ENCODE results near the gene ROR1. TPM values are rescaled to one million over a fixed set of nuclear protein-coding genes. Genes with fewer than 3 reads are reported as not detected.
"Not testable (repeated sequence)": the region's sequence is repeated elsewhere in the genome, so short reads cannot be mapped to it uniquely, and the experiment has no call there.

Gene ROR1
- total and polyA plus RNA-seq, 2 donors (not counting 1 experiment from before 2014, with no cell fraction given) = 0.46 to 16.0 TPM

DNA sequence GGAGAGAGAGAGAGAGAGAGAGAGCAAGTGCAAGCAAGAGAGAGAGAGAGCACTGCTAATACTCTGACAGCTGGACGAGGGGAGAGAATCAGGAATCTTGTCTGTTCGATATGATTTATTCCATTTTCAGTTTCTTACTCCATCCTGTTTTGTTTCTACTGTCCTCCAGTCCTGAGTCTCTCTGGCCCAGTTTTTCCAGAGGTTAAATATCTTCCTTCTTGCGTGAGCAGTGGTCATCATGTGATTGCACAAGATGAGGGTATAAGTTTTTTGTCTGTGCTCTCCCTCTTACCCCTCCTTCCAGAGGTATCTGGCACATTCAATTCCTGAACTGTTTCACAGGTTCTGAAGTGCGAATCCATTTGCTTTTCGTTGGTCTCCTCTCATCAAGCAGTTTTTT is 446.4 kb downstream of the ROR1 start:
- H3K36me3 ChIP-seq (replicated peaks in 1 of 2; ENCODE audit: control extremely low read depth in 1 of 2, control insufficient read depth in 1 of 2, extremely low read depth in 1 of 2, insufficient read depth in 2 of 2, low read length in 1 of 2) = no peaks in the 10 kb centered on the region
- ATAC-seq (ENCODE audit: low read depth) = no peak
- ChIA-PET CTCF (no interaction called here), POLR2A (no interaction called here)
- H3K4me2 ChIP-seq (replicated peaks; ENCODE audit: low read depth, low read length, poor library complexity, severe bottlenecking) = no peak overlapping the region
- WGBS (ENCODE audit: insufficient coverage) = 94% methylated on average over 2 of the region's 5 CpGs
- no peaks in the 10 kb centered on the region for H4K20me1 ChIP-seq (ENCODE audit: control insufficient read depth, insufficient read depth, low read length, poor library complexity, severe bottlenecking)
- Mint-ChIP-seq H3K4me1 (no peaks in the 10 kb centered on the region), H3K27me3 (peaks cover 10% of the 10 kb centered on the region), H3K4me3 (no peak overlapping the region), H3K27ac (no peak overlapping the region), H3K9me3 (ENCODE audit: insufficient read depth) (no peaks in the 10 kb centered on the region)
- intact Hi-C loops (cut with micrococcal nuclease) = no loop called here
- DNase-seq = no peak
- H3K4me1 ChIP-seq (ENCODE audit: control insufficient read depth in 2 of 2, insufficient read depth in 2 of 2, low read length in 2 of 2) = no peaks in the 10 kb centered on the region
- no peak overlapping the region for H3K27ac ChIP-seq (ENCODE audit: low read length in 2 of 2)
- no peak overlapping the region for H3K4me3 ChIP-seq (ENCODE audit: control extremely low read depth in 1 of 5, extremely low read depth in 1 of 5, insufficient read depth in 1 of 5, low read depth in 2 of 5, low read length in 4 of 5)
- H3K27me3 ChIP-seq (replicated peaks in 1 of 4; ENCODE audit: control extremely low read depth in 1 of 4, control insufficient read depth in 3 of 4, insufficient read depth in 4 of 4, low read length in 3 of 4) = no peaks in the 10 kb centered on the region
- H3K79me2 ChIP-seq (ENCODE audit: control insufficient read depth, insufficient read depth, low read length) = no peaks in the 10 kb centered on the region
- H3K9me3 ChIP-seq (ENCODE audit: control extremely low read depth in 1 of 3, control insufficient read depth in 2 of 3, insufficient read depth in 1 of 3, low read length in 2 of 3) = no peaks in the 10 kb centered on the region
- TF ChIP-seq EZH2 (IDR thresholded peaks at IDR 0.05; ENCODE audit: borderline replicate concordance, insufficient read depth, low read depth, low read length, poor library complexity, severe bottlenecking) = no peak
- TF ChIP-seq, protein P1, sequence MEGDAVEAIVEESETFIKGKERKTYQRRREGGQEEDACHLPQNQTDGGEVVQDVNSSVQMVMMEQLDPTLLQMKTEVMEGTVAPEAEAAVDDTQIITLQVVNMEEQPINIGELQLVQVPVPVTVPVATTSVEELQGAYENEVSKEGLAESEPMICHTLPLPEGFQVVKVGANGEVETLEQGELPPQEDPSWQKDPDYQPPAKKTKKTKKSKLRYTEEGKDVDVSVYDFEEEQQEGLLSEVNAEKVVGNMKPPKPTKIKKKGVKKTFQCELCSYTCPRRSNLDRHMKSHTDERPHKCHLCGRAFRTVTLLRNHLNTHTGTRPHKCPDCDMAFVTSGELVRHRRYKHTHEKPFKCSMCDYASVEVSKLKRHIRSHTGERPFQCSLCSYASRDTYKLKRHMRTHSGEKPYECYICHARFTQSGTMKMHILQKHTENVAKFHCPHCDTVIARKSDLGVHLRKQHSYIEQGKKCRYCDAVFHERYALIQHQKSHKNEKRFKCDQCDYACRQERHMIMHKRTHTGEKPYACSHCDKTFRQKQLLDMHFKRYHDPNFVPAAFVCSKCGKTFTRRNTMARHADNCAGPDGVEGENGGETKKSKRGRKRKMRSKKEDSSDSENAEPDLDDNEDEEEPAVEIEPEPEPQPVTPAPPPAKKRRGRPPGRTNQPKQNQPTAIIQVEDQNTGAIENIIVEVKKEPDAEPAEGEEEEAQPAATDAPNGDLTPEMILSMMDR (IDR thresholded peaks at IDR 0.05) = no peak
- H3K9ac ChIP-seq (ENCODE audit: low read length) = no peak overlapping the region
- H2AFZ ChIP-seq (ENCODE audit: insufficient read depth, low read depth, low read length, poor library complexity, severe bottlenecking) = no peak overlapping the region

DNA sequence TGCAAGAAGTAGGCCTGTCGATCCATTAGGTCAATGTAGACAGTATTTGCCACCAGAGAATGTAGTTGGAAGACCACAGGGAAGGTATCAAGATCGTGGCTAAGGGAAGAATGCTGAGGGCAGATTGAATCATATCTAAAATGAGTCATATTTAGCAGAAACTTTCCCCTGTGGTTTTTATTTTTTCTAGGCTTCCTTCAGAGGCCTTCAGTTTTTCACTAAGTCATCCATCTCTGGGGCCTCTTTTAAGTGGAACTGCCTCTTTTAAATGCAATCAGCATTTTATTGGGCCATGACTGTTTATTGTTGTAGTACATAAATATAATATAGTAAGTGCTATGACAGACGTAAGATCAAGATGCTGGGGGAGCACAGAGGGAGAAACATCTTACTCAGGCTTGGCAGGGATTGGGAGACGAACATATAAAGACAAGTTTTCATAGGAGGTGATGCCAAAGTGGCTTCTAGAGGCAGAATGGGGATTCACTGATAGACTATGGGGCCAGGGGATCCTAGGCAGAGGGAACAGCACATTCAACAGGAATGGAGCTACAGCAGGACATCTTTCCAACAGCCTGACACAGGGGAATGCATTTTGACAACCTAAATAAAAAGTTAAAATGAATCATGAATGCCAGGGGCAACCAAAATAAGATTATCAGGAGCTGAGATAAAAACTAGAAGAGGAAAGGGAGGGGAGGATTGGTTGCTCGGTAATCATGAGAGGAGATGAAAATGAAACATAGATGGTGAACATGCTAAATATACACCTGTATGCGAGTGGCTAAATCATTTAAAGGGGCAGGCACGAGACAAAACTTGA is 449.7 kb downstream of the ROR1 start:
- ChIA-PET POLR2A (no interaction called here), CTCF (interaction anchor here (0.6 kb wide), 2 partner anchors 63 to 80 kb away, joined by 3 read pairs; no protein-coding TSS in a partner anchor)
- H3K9me3 Mint-ChIP-seq (ENCODE audit: insufficient read depth) = no peaks in the 10 kb centered on the region
- ATAC-seq (ENCODE audit: low read depth) = no peak
- no peak for DNase-seq
- TF ChIP-seq EZH2 (IDR thresholded peaks at IDR 0.05; ENCODE audit: borderline replicate concordance, insufficient read depth, low read depth, low read length, poor library complexity, severe bottlenecking) = no peak
- TF ChIP-seq, protein P1 (IDR thresholded peaks at IDR 0.05) = no peak
- no peak overlapping the region for H3K4me3 Mint-ChIP-seq
- no peak overlapping the region for H3K27ac ChIP-seq (ENCODE audit: low read length in 2 of 2)
- peaks cover 14% of the 10 kb centered on the region for H3K27me3 Mint-ChIP-seq
- no peaks in the 10 kb centered on the region for H3K4me1 ChIP-seq (ENCODE audit: control insufficient read depth in 2 of 2, insufficient read depth in 2 of 2, low read length in 2 of 2)
- H3K27me3 ChIP-seq (replicated peaks in 1 of 4; ENCODE audit: control extremely low read depth in 1 of 4, control insufficient read depth in 3 of 4, insufficient read depth in 4 of 4, low read length in 3 of 4) = no peaks in the 10 kb centered on the region
- H3K9me3 ChIP-seq (ENCODE audit: control extremely low read depth in 1 of 3, control insufficient read depth in 2 of 3, insufficient read depth in 1 of 3, low read length in 2 of 3) = no peaks in the 10 kb centered on the region
- no peak overlapping the region for H3K4me3 ChIP-seq (ENCODE audit: control extremely low read depth in 1 of 5, extremely low read depth in 1 of 5, insufficient read depth in 1 of 5, low read depth in 2 of 5, low read length in 4 of 5)
- H3K9ac ChIP-seq (ENCODE audit: low read length) = no peak overlapping the region
- H4K20me1 ChIP-seq (ENCODE audit: control insufficient read depth, insufficient read depth, low read length, poor library complexity, severe bottlenecking) = no peaks in the 10 kb centered on the region
- no peaks in the 10 kb centered on the region for H3K79me2 ChIP-seq (ENCODE audit: control insufficient read depth, insufficient read depth, low read length)
- intact Hi-C loops (cut with micrococcal nuclease) = no loop called here
- no peaks in the 10 kb centered on the region for H3K4me1 Mint-ChIP-seq
- WGBS (ENCODE audit: insufficient coverage) = 75% methylated on average over 3 of the region's 7 CpGs
- no peak overlapping the region for H3K4me2 ChIP-seq (replicated peaks; ENCODE audit: low read depth, low read length, poor library complexity, severe bottlenecking)
- H3K36me3 ChIP-seq (replicated peaks in 1 of 2; ENCODE audit: control extremely low read depth in 1 of 2, control insufficient read depth in 1 of 2, extremely low read depth in 1 of 2, insufficient read depth in 2 of 2, low read length in 1 of 2) = no peaks in the 10 kb centered on the region
- H2AFZ ChIP-seq (ENCODE audit: insufficient read depth, low read depth, low read length, poor library complexity, severe bottlenecking) = no peak overlapping the region
- H3K27ac Mint-ChIP-seq = no peak overlapping the region

DNA sequence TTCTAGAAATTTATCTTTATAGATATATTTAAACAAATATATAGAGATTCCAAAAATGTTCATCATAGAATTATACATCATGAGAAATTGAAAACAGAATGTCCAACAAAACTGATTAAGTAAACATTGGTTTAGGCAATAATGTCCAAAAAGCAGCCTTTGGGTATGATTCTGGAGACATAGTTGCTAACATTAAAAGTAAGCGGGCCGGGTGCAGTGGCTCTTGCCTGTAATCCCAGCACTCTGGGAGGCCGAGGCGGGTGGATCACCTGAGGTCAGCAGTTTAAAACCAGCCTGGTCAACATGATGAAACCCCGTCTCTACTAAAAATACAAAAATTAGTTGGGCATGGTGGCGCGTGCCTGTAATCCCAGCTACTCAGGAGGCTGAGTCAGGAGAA is 450.4 kb downstream of the ROR1 start:
- H3K9ac ChIP-seq (ENCODE audit: low read length); ATAC-seq (ENCODE audit: low read depth); H3K4me3 ChIP-seq (ENCODE audit: control extremely low read depth in 1 of 5, extremely low read depth in 1 of 5, insufficient read depth in 1 of 5, low read depth in 2 of 5, low read length in 4 of 5); H3K9me3 Mint-ChIP-seq (ENCODE audit: insufficient read depth); H3K27me3 ChIP-seq (replicated peaks in 1 of 4; ENCODE audit: control extremely low read depth in 1 of 4, control insufficient read depth in 3 of 4, insufficient read depth in 4 of 4, low read length in 3 of 4); DNase-seq; H3K27ac ChIP-seq (ENCODE audit: low read length in 2 of 2); H3K27ac Mint-ChIP-seq; H2AFZ ChIP-seq (ENCODE audit: insufficient read depth, low read depth, low read length, poor library complexity, severe bottlenecking); intact Hi-C loops (cut with micrococcal nuclease); H3K4me1 Mint-ChIP-seq; POLR2A ChIA-PET; H3K4me3 Mint-ChIP-seq; H3K79me2 ChIP-seq (ENCODE audit: control insufficient read depth, insufficient read depth, low read length); H4K20me1 ChIP-seq (ENCODE audit: control insufficient read depth, insufficient read depth, low read length, poor library complexity, severe bottlenecking); H3K4me1 ChIP-seq (ENCODE audit: control insufficient read depth in 2 of 2, insufficient read depth in 2 of 2, low read length in 2 of 2); H3K36me3 ChIP-seq (replicated peaks in 1 of 2; ENCODE audit: control extremely low read depth in 1 of 2, control insufficient read depth in 1 of 2, extremely low read depth in 1 of 2, insufficient read depth in 2 of 2, low read length in 1 of 2); H3K4me2 ChIP-seq (replicated peaks; ENCODE audit: low read depth, low read length, poor library complexity, severe bottlenecking); H3K9me3 ChIP-seq (ENCODE audit: control extremely low read depth in 1 of 3, control insufficient read depth in 2 of 3, insufficient read depth in 1 of 3, low read length in 2 of 3): not testable (repeated sequence)
- CTCF ChIA-PET = interaction anchor here (0.6 kb wide), 2 partner anchors 62 to 81 kb away, joined by 3 read pairs; no protein-coding TSS in a partner anchor
- 100% methylated on average over 4 of the region's 7 CpGs for WGBS (ENCODE audit: insufficient coverage)
- H3K27me3 Mint-ChIP-seq = peaks cover 11% of the 10 kb centered on the region
